Hematopoietic multipotent progenitor cell treated with erythropoietin and hydrocortisone succinate and interleukin-3 and kit ligand, for 6 days (in vitro differentiated cells): ENCODE data around the gene ALDH1A2.
A peak's percentile ranks its signal among the peaks of the same experiment; 100 is the strongest.
"Not testable (repeated sequence)": the region's sequence is repeated elsewhere in the genome, so short reads cannot be mapped to it uniquely, and the experiment has no call there.

ENCODE experiments used
- DNase-seq: peaks from one replicate; pipeline ENCODE4 v3.0.0-alpha.2; 2015

ALDH1A2 gene

GRCh38 chr15:58066042-58066867 is 744 bp upstream of the ALDH1A2 start:
- DNase-seq, result peak; percentile 71

GRCh38 chr15:58064980-58065444 is 499 bp downstream of the ALDH1A2 start:
- DNase-seq, result no peak

GRCh38 chr15:58064082-58064979 is 1.2 kb downstream of the ALDH1A2 start:
- DNase-seq, result no peak

- no peak for DNase-seq
Observed at GRCh38 chr15:58063614-58064013, 1.9 kb downstream of the ALDH1A2 start.

GRCh38 chr15:58062983-58063382 is 2.5 kb downstream of the ALDH1A2 start:
- no peak for DNase-seq

- DNase-seq, result no peak
Observed at GRCh38 chr15:58062175-58062574, 3.3 kb downstream of the ALDH1A2 start.

- DNase-seq, result no peak
Observed at GRCh38 chr15:58060575-58060974, 4.9 kb downstream of the ALDH1A2 start.

GRCh38 chr15:58058729-58059128 is 6.8 kb downstream of the ALDH1A2 start:
- DNase-seq, result no peak

GRCh38 chr15:58058073-58058472 is 7.4 kb downstream of the ALDH1A2 start:
- DNase-seq, result no peak

- no peak for DNase-seq
Observed at GRCh38 chr15:58057559-58057958, 8.0 kb downstream of the ALDH1A2 start.

GRCh38 chr15:58056015-58056414 is 9.5 kb downstream of the ALDH1A2 start:
- DNase-seq, result no peak

GRCh38 chr15:58053315-58054153 is 12.0 kb downstream of the ALDH1A2 start:
- DNase-seq, result no peak

- no peak for DNase-seq
Observed at GRCh38 chr15:58052334-58052733, 13.2 kb downstream of the ALDH1A2 start.

GRCh38 chr15:58049520-58050227 is 15.8 kb downstream of the ALDH1A2 start:
- no peak for DNase-seq

- DNase-seq, result no peak
Observed at GRCh38 chr15:58048261-58048660, 17.2 kb downstream of the ALDH1A2 start.

GRCh38 chr15:58047149-58047548 is 18.4 kb downstream of the ALDH1A2 start:
- DNase-seq, result no peak

- no peak for DNase-seq
Observed at GRCh38 chr15:58046467-58046866, 19.0 kb downstream of the ALDH1A2 start.

- not testable (repeated sequence) for DNase-seq
Observed at GRCh38 chr15:58045376-58045775, 20.1 kb downstream of the ALDH1A2 start.

- DNase-seq, result no peak
Observed at GRCh38 chr15:58044551-58044950, 21.0 kb downstream of the ALDH1A2 start.

- DNase-seq, result peak; percentile 78
Observed at GRCh38 chr15:58043192-58043903, 22.2 kb downstream of the ALDH1A2 start.

GRCh38 chr15:58042006-58042405 is 23.5 kb downstream of the ALDH1A2 start:
- no peak for DNase-seq
